Mesothelial cell of epicardium (in vitro differentiated cells): ENCODE data around the gene DUSP28. TPM values are rescaled to one million over a fixed set of nuclear protein-coding genes. Genes with fewer than 3 reads are reported as not detected.

Source experiments
- DNase-seq, 2 experiments: peaks; one replicate each; pipeline ENCODE4 v3.0.0; 2021; ENCODE audit warnings: low spot score in 2 of 2; ENCODE audit not compliant: unreplicated experiment in 2 of 2
- H3K27ac Mint-ChIP-seq: 2 replicates; pipeline ENCODE4 v1.8.0; 2021; ENCODE audit warnings: mixed read lengths
- H3K27me3 Mint-ChIP-seq: 2 replicates; pipeline ENCODE4 v1.8.0; 2021; ENCODE audit warnings: low read depth, mixed read lengths
- H3K36me3 Mint-ChIP-seq: 2 replicates; pipeline ENCODE4 v1.8.0; 2021; ENCODE audit warnings: mixed read lengths
- H3K4me1 Mint-ChIP-seq: 2 replicates; pipeline ENCODE4 v1.8.0; 2021; ENCODE audit warnings: mixed read lengths
- H3K4me3 Mint-ChIP-seq: 2 replicates; pipeline ENCODE4 v1.8.0; 2021; ENCODE audit warnings: mild to moderate bottlenecking, moderate library complexity, mixed read lengths
- H3K9me3 Mint-ChIP-seq: 2 replicates; pipeline ENCODE4 v1.8.0; 2021; ENCODE audit warnings: mixed read lengths
- CTCF ChIP-seq: fragments of 200-600 bp; sonication (generic); IDR thresholded peaks from one replicate; pipeline ENCODE4 v1.5.0; 2021; ENCODE audit warnings: antibody characterized with exemption; ENCODE audit not compliant: unreplicated experiment
- total RNA-seq: library from RNA; stranded (reverse); gene quantifications from 3 replicates; pipeline ENCODE4 v1.2.1, GENCODE V29; 2021

DUSP28 gene
- total RNA-seq, 1 donor from 2014 or later = 6.2 TPM

GRCh38 chr2:240590681-240591111, 30.5 kb downstream of the DUSP28 start:
- H3K27me3 Mint-ChIP-seq = no peaks in the 10 kb centered on the region
- peaks cover 4% of the 10 kb centered on the region for H3K36me3 Mint-ChIP-seq
- peaks cover 23% of the 10 kb centered on the region for H3K4me1 Mint-ChIP-seq
- no peak overlapping the region for H3K27ac Mint-ChIP-seq
- no peaks in the 10 kb centered on the region for H3K9me3 Mint-ChIP-seq
- no peak for TF ChIP-seq CTCF
- DNase-seq = no peak
- H3K4me3 Mint-ChIP-seq = no peak overlapping the region

DNA sequence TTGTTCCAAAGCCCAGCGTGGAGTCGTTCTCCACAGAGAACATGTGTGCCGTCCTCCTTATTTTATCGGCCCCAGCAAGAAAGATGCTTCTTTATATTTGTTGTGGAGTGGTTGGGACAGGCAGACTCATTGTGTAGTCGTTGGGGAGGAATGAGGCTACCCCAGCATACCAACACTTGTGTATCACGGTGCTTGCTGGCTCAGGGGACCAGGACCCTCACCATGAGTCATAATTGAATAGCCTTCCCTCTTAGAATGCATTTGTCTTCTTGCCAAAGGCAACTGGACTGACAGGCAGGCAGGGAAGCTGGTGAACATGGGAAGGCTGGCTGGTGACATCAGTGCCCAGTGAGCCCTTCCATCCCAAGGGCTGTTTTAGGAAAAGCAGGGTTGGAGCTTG, 31.1 kb downstream of the DUSP28 start:
- Mint-ChIP-seq H3K9me3 (no peaks in the 10 kb centered on the region), H3K4me3 (no peak overlapping the region), H3K27me3 (no peaks in the 10 kb centered on the region), H3K36me3 (peaks cover 4% of the 10 kb centered on the region), H3K4me1 (peaks cover 18% of the 10 kb centered on the region), H3K27ac (no peak overlapping the region)
- TF ChIP-seq CTCF = no peak
- DNase-seq = no peak

GRCh38 chr2:240591784-240592183, 31.6 kb downstream of the DUSP28 start:
- no peak for TF ChIP-seq CTCF
- Mint-ChIP-seq H3K9me3 (no peaks in the 10 kb centered on the region), H3K27ac (no peak overlapping the region), H3K4me3 (no peak overlapping the region), H3K4me1 (peaks cover 18% of the 10 kb centered on the region), H3K27me3 (no peaks in the 10 kb centered on the region), H3K36me3 (peaks cover 4% of the 10 kb centered on the region)
- DNase-seq = no peak

DNA sequence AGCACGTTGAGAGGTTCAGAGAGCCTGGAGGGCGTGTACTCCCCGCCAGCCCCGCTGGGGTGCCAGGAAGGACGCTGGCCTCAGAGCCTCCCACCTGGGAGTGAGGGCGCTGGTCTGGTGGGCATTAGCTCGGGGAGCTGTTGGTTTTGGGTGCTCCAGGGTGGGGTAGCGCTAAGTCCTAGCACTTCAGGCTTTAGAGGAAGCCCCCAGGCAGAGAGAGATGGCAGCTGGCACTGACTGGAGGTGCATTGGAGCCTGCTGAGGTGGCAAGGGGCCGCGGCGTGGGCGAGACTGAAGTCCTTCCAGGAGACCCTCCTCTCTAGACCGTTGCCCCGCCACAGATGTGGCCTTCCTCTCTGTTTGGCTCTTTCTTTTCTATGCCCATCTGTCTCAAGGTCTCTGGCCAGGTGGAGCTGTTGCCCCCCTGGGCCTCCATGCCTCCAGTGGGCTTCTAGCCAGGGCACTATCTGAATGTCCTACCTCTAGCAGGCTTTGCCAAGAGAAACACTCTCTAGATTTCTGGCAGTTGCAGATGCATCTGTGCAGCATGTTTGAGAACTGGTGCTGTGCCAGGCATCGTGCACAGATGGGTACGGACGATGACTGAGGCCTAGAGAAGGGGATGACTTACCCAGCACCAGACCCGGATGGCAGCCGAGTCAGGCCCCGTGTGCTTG, 33.0 kb downstream of the DUSP28 start:
- no peak for DNase-seq
- Mint-ChIP-seq H3K4me1 (peaks cover 7% of the 10 kb centered on the region), H3K4me3 (no peak overlapping the region), H3K36me3 (peaks cover 4% of the 10 kb centered on the region), H3K27me3 (no peaks in the 10 kb centered on the region), H3K9me3 (no peaks in the 10 kb centered on the region), H3K27ac (no peak overlapping the region)
- no peak for TF ChIP-seq CTCF

DNA sequence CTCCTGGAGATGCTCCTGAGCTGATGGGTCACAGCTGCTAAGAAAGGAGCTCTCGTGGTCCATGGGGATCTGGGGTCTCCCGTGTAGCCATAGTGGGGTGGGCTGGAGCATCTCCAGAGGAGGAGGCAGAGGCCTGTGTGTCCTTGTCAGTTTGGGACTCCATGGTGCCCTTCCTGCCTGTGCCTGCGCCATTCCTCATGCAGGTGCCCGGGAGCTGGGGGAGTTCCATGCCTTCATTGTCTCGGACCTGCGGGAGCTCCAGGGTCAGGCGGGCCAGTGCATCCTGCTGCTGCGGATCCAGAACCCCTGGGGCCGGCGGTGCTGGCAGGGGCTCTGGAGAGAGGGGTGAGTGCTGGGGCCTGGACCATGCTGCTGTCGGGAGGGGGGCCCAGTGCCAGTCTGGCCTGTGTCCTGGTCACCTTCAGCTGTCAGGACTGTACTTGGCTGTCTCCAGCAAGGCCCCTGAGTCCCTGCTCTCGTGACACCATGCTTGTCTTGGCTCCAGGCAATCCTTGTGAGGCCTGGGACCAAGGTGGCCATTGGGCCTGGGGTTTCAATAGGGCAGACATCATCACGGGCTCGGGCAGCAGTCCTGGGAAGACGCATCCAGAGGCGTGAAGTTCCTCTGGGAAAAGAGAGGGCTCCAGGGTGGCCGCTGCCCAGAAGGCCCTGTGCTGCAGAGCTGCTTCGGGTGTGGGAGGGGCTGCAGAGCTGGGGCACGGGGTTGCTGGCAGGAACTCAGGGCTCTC, 33.7 kb downstream of the DUSP28 start:
- Mint-ChIP-seq H3K27me3 (no peaks in the 10 kb centered on the region), H3K36me3 (peaks cover 4% of the 10 kb centered on the region), H3K4me1 (peaks cover under 1% of the 10 kb centered on the region), H3K4me3 (no peak overlapping the region), H3K27ac (no peak overlapping the region), H3K9me3 (no peaks in the 10 kb centered on the region)
- no peak for TF ChIP-seq CTCF
- peak in 1 of 2 experiments; percentile 14 for DNase-seq
